Keratinocyte (primary cell): ENCODE data around the gene FASLG. TPM values are rescaled to one million over a fixed set of nuclear protein-coding genes. Genes with fewer than 3 reads are reported as not detected.
A peak's percentile ranks its signal among the peaks of the same experiment; 100 is the strongest.

ENCODE experiments used
- DNase-seq: peaks from one replicate; pipeline ENCODE4 v3.0.0-alpha.2; 2011; ENCODE audit warnings: low read depth, missing footprints, low spot score
- FAIRE-seq: peaks from 2 replicates; lab custom pipeline; 2011; peaks lifted over from hg19 to GRCh38; lab: Jason Lieb, UNC
- H2AFZ ChIP-seq: 2 replicates; pipeline ENCODE4 v1.6.0; 2012; ENCODE audit warnings: low read length, control low read depth, inconsistent platforms; ENCODE audit not compliant: control insufficient read depth
- H3K27ac ChIP-seq: 2 replicates; pipeline ENCODE4 v1.5.1; 2011; ENCODE audit warnings: low read length; ENCODE audit not compliant: control insufficient read depth, insufficient read depth
- H3K27me3 ChIP-seq: 3 replicates; pipeline ENCODE4 v1.6.0; 2011; ENCODE audit warnings: low read length; ENCODE audit not compliant: control insufficient read depth, insufficient read depth; ENCODE audit errors: extremely low read depth
- H3K36me3 ChIP-seq, 2 experiments: 2 replicates in 1 of 2; 3 replicates in 1 of 2; pipeline ENCODE4 v1.5.1; 2011; ENCODE audit warnings: low read length in 2 of 2, mild to moderate bottlenecking in 1 of 2; ENCODE audit not compliant: control insufficient read depth in 2 of 2, insufficient read depth in 2 of 2; ENCODE audit errors: extremely low read depth in 1 of 2
- H3K4me1 ChIP-seq: 3 replicates; pipeline ENCODE4 v1.5.1; 2011; ENCODE audit warnings: low read length; ENCODE audit not compliant: control insufficient read depth, insufficient read depth; ENCODE audit errors: extremely low read depth
- H3K4me2 ChIP-seq: 3 replicates; pipeline ENCODE4 v1.6.0; 2011; ENCODE audit warnings: low read depth, low read length; ENCODE audit not compliant: control insufficient read depth, insufficient read depth; ENCODE audit errors: extremely low read depth
- H3K4me3 ChIP-seq, 3 experiments: fragments of 200-600 bp in 1 of 3; sonication (generic) in 1 of 3; 2 replicates in 2 of 3; 3 replicates in 1 of 3; pipeline ENCODE4 v1.5.1; 2011 to 2016; ENCODE audit warnings: low read length in 3 of 3, mild to moderate bottlenecking in 3 of 3, control low read depth in 2 of 3, inconsistent platforms in 1 of 3, low read depth in 1 of 3, mixed read lengths in 1 of 3, mixed run types in 1 of 3, moderate library complexity in 1 of 3; ENCODE audit not compliant: control insufficient read depth in 2 of 3, insufficient read depth in 2 of 3; ENCODE audit errors: extremely low read depth in 1 of 3
- H3K79me2 ChIP-seq: 2 replicates; pipeline ENCODE4 v1.6.0; 2012; ENCODE audit warnings: low read length; ENCODE audit not compliant: control insufficient read depth, insufficient read depth
- H3K9ac ChIP-seq: 3 replicates; pipeline ENCODE4 v1.6.0; 2011; ENCODE audit warnings: low read length; ENCODE audit not compliant: control insufficient read depth, insufficient read depth; ENCODE audit errors: extremely low read depth
- H3K9me1 ChIP-seq: 3 replicates; pipeline ENCODE4 v1.6.0; 2011; ENCODE audit warnings: low read length; ENCODE audit not compliant: control insufficient read depth, insufficient read depth; ENCODE audit errors: extremely low read depth
- H3K9me3 ChIP-seq: 2 replicates; pipeline ENCODE4 v1.5.1; 2012; ENCODE audit warnings: low read depth, low read length; ENCODE audit not compliant: control insufficient read depth
- H4K20me1 ChIP-seq: 3 replicates; pipeline ENCODE4 v1.6.0; 2011; ENCODE audit warnings: low read length; ENCODE audit not compliant: control insufficient read depth, insufficient read depth; ENCODE audit errors: extremely low read depth
- CTCF ChIP-seq, 3 experiments: IDR thresholded peaks in 1 of 3; conservative IDR thresholded peaks in 1 of 3; optimal IDR thresholded peaks in 1 of 3; 2 replicates in 2 of 3; 3 replicates in 1 of 3; pipeline versions ENCODE3 to v1.5.1; 2011; ENCODE audit warnings: low read length in 3 of 3, mild to moderate bottlenecking in 3 of 3, moderate library complexity in 2 of 3, control low read depth in 1 of 3, inconsistent platforms in 1 of 3; ENCODE audit not compliant: insufficient read depth in 2 of 3; ENCODE audit errors: extremely low read depth in 1 of 3
- EZH2 ChIP-seq: IDR thresholded peaks from one replicate; pipeline ENCODE4 v1.6.1; 2012; ENCODE audit warnings: inconsistent platforms, mild to moderate bottlenecking, low read length, moderate library complexity
- dilution Hi-C: fragments of 300-500 bp; cut with MboI; formaldehyde crosslinking; loops from one replicate; pipeline ENCODE4 v1.7.0; 2020; ENCODE audit warnings: low sequenced_read_pairs; ENCODE audit not compliant: extremely low pct_ligation_motif_present
- polyA plus RNA-seq, 5 experiments: library from polyadenylated mRNA; depleted of rRNA in 3 of 5; stranded (reverse) in 3 of 5; stranded (forward) in 1 of 5; unstranded in 1 of 5; fragments of >200 nt; gene quantifications; 1 replicate in 1 of 5; 2 replicates in 3 of 5; 3 replicates in 1 of 5; pipeline versions ENCODE4 v1.2.1 to v1.2.3, GENCODE V29; 2011 to 2012; ENCODE audit warnings: missing spikeins in 2 of 5, low read depth in 1 of 5, low replicate concordance in 1 of 5

FASLG gene
- polyA plus RNA-seq, 1 donor (not counting 4 experiments of a cell fraction or from before 2014, with no cell fraction given) = 0.04 TPM

DNA sequence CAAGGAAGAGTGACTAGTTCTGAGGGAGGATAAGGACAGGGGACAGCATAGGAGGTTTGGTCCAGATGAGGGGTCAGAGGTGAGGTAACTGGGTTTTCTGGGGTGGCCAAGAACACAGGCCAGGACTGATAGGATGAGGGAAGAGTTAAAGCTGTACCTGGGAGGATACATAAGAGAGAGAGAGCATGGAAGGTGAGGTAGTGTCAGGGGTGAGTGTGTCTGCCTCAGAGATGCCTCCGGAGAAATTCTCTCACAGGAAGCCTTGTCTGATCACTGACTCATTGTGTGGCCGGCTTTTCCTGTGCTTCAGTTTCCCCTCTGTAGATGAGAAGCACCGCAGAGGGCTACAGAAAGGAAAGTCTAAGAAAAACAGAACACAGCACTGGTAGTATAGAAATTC, 40.2 kb downstream of the FASLG start:
- Histone ChIP-seq H3K36me3 (no peaks in the 10 kb centered on the region), H3K4me1 (peaks cover 19% of the 10 kb centered on the region), H4K20me1 (no peaks in the 10 kb centered on the region), H3K79me2 (no peaks in the 10 kb centered on the region), H2AFZ (peak overlapping the region; percentile 63), H3K9me1 (no peaks in the 10 kb centered on the region), H3K9ac (no peak overlapping the region), H3K4me2 (peak overlapping the region; percentile 23), H3K27ac (peak overlapping the region; percentile 33), H3K4me3 (no peak overlapping the region), H3K9me3 (no peaks in the 10 kb centered on the region), H3K27me3 (no peaks in the 10 kb centered on the region)
- TF ChIP-seq CTCF (optimal IDR thresholded peaks at IDR 0.05 in 1 of 3, IDR thresholded peaks at IDR 0.05 in 1 of 3, conservative IDR thresholded peaks at IDR 0.05 in 1 of 3; ENCODE audit: extremely low read depth in 1 of 3, insufficient read depth in 2 of 3, low read length in 3 of 3) (no peak), EZH2 (no peak)
- FAIRE-seq (peak; percentile 96), DNase-seq (no peak)
- dilution Hi-C loops = no loop called here

- Histone ChIP-seq H3K27ac (no peak overlapping the region), H3K4me2 (peak overlapping the region; percentile 23), H3K9ac (no peak overlapping the region), H3K9me1 (no peaks in the 10 kb centered on the region), H3K9me3 (no peaks in the 10 kb centered on the region), H3K79me2 (no peaks in the 10 kb centered on the region), H3K4me3 (no peak overlapping the region), H4K20me1 (no peaks in the 10 kb centered on the region), H3K36me3 (no peaks in the 10 kb centered on the region), H3K4me1 (peaks cover 19% of the 10 kb centered on the region), H3K27me3 (no peaks in the 10 kb centered on the region), H2AFZ (peak overlapping the region; percentile 7)
- FAIRE-seq = no peak
- dilution Hi-C loops = loop anchor here (25.0 kb wide), 1 partner anchor 87 kb away; no protein-coding TSS in a partner anchor
- TF ChIP-seq EZH2 = no peak
- no peak for TF ChIP-seq CTCF (optimal IDR thresholded peaks at IDR 0.05 in 1 of 3, IDR thresholded peaks at IDR 0.05 in 1 of 3, conservative IDR thresholded peaks at IDR 0.05 in 1 of 3; ENCODE audit: extremely low read depth in 1 of 3, insufficient read depth in 2 of 3, low read length in 3 of 3)
- no peak for DNase-seq
Measured at GRCh38 chr1:172699695-172700227, 40.9 kb downstream of the FASLG start.
